ENCODE data around the gene PDE4B.

Gene PDE4B

DNA sequence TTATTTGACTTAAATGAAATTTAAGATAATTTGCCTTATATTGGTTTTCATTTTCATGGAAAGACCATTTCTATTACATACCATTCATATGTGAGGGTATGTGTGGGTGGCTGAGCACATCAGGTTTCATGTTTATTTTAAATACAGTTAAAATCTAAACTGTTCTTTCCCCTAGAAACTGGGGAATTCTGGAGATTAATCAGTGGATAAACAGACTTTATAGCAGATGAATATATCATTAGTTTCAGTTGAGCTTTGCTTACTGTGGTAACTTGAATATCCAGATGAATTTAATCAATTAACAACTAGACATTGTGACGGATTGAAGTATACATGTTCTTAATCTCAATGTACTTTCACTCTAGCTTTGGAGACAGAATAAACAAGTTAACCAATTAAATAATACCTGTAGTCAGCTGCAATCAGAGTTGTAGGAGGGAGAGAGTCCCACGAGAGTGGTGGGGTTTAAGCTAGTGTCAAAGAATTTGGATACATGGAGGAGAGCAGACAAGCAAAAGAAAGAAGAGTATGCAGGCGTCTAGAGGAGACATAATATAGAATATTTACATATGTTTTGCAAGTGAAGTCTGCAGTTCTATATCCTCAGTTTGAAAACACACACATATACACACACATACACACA lies 97.6 kb downstream of the PDE4B start:
- DNase-seq: no peak

DNA sequence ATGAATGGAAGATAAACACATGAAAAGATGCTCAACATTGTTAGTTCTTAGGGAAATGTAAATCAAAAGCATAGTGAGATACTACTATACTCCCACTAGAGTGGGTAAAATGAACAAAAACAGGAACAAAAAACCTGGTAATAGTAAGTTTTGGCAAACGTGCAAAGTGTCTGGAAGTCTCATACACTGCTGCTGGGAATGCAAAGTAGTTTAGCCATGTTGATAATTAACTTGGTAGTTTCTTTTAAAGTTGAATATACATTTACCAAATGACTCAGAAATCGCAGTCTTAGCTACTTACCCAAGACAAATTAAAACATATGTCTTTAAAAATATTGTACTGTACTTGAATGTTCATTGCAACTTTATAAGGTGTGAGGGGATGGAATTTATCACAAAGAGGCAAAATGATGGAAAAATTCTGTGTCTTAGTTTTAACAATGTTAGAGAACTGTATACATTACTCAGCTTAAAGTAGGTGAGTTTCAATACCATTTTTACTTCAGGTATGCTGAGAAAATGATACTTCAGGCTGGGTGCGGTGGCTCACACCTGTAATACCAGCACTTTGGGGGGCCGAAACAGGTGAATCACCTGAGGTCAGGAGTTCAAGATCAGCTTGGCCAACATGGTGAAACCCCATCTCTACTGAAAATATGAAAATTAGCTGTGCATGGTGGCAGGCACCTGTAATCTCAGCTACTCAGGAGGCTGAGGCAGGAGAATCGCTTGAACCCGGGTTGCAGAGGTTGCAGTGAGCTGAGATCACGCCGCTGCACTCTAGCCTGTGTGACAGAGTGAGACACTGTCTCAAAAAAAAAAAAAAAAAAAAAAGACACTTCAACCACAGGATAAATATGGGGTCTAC lies 102.3 kb downstream of the PDE4B start:
- no peak for DNase-seq

- no peak for DNase-seq
Observed at GRCh38 chr1:65896721-65897120, 104.0 kb downstream of the PDE4B start.

DNA sequence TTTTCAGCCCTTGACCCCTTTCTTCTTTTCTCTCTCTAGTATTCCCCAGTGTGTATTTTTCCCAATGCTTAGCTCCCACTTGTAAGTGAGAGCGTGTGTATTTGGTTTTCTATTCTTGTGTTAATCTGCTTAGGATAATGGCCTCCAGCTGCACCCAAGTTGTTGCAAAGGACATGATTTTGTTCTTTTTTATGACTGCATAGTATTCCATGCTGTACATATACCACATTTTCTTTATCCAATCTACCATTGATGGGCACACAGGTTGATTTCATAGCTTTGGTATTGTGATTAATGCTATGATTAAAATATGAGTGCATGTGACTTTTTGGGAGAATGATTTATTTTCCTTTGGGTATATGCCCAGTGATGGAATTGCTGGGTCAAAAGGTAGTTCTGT lies 104.8 kb downstream of the PDE4B start:
- no peak for DNase-seq

DNA sequence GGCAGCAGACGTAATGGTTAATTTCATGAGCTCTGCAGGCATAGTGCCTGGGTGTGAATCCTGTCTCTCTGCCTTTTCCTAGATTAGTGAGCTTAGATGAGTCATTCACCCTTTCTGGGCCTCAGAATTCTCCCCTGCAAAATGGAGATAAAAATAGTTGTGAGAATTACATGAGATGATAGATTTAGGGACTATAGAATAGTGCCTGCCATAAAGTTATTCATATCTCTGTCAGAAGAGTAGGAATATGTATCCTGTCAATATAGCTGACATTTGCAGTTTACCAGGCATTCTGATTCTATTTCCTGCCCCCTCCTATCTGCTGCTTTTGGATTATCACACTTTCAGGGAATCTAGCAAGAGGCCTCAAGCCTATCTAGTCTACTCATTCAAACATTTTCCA lies 112.0 kb downstream of the PDE4B start:
- no peak for DNase-seq

- no peak for DNase-seq
Observed at GRCh38 chr1:65910432-65910831, 117.7 kb downstream of the PDE4B start.

GRCh38 chr1:65911679-65912078 lies 119.0 kb downstream of the PDE4B start:
- DNase-seq: no peak

DNA sequence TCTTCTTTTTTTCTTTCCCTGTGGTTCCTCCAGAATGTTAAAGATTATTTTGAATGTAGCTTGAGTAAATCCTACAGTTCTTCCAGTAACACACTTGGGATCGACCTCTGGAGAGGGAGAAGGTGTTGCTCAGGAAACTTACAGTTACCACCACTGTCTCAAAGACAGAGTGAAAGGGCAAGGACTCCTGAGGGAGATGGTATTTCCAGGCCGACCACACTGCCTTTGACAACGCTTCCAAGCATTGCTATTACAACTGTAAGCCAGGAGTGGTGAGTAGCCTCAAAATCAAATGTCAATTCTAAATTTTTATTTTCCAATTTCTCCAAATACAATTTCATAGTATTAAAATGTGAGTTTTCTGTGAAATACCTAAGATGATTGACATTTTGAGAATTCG lies 125.9 kb downstream of the PDE4B start:
- DNase-seq: no peak

- no peak for DNase-seq
Observed at GRCh38 chr1:65921446-65921845, 128.8 kb downstream of the PDE4B start.

DNA sequence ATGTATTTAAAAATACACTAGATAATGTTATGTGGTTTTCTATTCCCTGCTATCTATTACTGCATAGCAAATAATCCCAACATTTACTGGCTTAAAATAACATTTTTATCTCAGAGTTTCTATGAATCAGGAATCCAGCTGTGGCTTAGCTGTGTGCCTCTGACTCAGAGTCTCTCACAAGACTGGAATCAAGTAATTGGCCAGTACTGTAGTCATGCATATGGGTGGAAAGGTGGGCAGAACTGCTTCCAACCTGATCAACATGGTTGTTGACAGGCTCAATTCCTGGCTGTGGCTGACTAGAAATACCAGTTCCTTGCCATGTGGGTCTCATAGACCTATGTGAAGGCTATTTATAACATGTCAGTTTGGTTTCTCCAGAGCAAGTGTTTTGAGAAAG lies 131.8 kb downstream of the PDE4B start:
- DNase-seq: no peak

DNA sequence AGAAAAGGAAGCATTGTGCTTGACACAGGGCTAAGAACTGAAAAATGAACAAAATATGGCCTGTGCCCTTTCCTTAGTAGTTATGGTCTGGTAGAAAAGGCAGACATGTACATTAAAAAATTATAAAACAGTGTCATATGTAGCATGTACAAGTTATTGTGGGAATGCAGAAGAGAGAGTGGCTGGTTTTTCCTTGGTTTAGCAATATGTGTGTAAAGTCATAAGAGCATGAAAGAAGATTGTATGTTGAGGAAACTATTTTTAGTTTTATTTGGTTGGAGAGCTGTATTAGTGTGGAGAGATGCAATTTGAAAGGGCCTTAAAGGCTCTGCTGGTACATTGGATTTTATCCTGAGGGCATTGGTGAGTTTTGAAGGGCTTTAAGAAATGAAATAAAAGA lies 145.8 kb downstream of the PDE4B start:
- DNase-seq: no peak

DNA sequence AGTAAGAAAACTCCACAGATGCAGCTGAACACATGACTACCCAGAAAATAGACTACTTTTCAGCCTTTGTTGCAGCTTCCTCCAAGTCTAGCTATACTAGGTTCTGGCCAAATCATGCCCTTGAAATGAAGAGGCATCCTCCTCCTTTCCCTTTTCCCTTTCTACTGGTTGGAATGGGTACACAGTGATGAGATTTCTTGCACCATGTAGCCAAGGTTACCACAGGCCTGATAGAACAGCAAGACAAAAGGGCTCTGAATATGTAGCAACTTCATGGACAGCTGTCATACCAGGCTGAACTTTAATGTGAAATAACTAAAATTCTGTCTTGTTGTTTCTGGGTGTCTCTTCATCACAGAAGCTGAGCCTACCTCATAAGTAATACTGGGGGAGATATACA lies 146.5 kb downstream of the PDE4B start:
- DNase-seq: no peak

DNA sequence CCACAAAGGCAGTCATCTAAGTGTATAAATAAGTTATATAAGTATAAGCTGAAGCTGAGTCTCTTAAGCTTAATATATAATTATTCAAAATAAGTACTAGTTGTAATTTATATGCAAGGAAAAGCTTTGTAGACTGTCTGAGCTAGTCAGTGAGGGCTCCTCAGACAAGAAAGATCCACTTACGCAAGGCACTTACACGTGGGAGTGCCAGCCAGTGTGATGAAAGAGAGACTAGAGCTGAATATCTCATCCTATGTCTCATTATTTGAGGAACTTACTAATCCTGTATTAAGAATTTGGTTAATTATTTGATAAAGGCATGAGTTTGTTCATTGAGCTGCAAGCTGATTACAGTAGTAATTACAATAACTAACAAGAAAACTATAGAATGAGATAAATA lies 146.9 kb downstream of the PDE4B start:
- DNase-seq: no peak

DNA sequence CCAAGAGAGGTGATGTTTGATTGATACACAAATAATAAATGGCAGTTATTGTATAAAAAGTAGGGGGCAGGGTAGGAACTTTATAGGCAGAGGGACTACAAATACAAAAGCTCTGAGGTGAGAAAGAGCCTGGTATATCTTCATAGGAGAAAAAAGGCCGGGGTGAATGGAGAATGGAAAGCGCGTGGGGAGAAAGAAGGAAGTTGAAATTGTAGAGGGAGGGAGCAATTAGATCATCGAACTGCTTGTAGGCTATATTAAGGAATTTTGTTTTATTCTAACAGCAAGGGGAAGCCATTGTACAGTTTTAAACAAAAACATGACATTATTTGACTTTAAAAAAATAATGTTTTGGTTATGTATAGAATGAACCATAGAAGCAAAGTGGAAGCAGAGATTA lies 147.4 kb downstream of the PDE4B start:
- DNase-seq: no peak

GRCh38 chr1:65942476-65942875 lies 149.8 kb downstream of the PDE4B start:
- no peak for DNase-seq

DNA sequence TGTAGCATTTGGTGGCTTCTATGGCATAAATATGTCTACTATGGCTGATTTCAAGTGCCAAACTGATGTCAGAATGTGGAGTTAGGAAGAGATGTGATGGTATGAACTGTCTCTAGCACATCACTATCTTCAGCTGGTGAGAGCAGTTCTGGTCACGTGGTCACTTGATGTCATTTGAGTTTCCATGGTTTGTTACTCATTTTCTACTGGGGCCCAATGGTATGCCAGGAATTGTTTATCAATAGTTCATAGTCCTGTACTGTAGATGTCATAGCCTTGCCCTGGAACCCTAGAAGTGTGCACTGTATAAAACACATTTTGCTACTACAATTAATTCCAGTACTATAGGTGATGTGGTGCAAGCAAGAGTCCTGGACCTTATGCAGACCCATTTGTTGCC lies 153.7 kb downstream of the PDE4B start:
- no peak for DNase-seq

DNA sequence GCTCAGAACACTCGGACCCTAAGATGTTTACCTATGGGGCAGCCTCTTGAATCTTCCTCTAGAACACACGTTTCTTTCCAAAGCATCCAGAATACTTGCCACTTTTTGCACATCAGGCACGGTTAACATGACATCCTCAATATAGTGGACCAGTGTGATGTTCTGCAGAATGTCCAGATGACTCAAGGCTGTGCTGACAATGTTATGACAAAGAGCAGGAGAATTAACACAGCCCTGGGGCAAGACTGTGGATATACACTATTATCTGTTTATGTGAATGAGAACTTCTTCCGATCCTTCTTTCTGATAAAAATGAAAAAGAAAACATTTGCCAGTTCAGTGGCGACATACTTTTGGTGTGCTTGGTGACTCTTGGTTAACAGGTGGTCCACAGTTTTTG lies 154.3 kb downstream of the PDE4B start:
- no peak for DNase-seq

DNA sequence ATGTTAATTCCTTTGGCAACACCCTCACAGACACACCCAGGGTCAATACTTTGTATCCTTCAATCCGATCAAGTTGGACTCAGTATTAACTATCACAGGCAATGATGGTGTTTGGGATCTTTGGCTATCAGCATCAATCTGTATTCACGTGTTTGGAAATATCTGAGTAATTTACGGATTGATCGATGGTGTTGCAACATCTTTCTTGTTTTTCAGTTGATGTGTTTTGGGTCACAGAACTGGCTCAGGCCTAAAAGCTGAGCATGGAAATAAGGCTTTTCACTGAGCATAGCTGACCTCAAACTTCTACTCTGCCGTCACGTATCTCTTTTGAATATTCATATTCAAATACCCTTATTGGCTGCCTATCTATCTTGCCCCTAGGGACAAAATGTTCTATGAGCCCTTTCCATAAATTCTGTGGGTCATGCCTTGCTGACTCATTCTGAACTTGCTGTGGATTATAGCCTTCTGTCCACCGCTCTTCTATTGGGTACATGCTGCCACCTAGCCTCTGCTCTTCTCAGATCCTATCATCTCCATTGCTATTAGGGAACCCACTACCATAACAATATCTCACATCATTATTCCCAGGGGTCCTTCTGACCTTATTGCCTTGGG lies 156.0 kb downstream of the PDE4B start:
- DNase-seq: no peak

DNA sequence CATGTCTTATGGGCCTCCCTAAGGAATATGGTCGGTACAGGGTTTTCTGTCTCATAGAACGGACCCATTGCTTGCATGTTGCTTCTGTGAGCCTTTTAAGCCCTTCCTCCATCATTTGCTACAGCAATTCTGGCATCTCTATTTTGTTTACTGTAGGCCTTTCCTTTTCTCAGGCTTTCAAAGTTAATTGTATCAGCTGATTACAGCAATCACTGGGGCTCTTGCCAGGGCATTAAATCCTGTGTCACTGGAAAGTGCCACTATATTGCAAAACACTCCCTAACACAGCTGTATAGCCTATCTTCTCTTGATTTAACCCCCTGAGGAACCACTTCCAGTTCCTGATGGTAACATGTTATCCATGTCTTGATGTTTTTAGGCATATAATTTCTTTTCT lies 156.5 kb downstream of the PDE4B start:
- DNase-seq: no peak

- DNase-seq: no peak
Observed at GRCh38 chr1:65949933-65950332, 157.2 kb downstream of the PDE4B start.

- DNase-seq: no peak
Observed at GRCh38 chr1:65952696-65953095, 160.0 kb downstream of the PDE4B start.

GRCh38 chr1:65953170-65953569 lies 160.5 kb downstream of the PDE4B start:
- no peak for DNase-seq

DNA sequence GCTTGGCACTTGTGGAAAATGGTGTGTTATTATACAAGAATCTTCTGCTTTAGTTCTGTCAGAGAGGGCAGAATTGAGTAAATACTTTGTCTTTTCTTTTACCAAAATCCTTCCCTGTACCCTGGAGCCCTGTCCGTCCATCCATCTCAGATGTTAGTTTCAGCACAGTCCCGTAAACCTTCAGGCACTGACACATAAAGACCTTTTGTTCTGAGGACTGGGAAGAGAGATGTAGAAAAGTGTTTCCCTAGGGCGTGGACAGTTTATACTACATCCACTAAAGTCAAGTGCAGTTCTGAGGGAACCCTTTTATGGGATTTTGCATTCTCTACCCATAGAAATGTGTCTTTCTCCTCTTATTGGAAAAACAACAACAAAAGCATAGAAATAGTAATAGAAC lies 162.4 kb downstream of the PDE4B start:
- DNase-seq: no peak

- no peak for DNase-seq
Observed at GRCh38 chr1:65955503-65955902, 162.8 kb downstream of the PDE4B start.
